Large intestine (tissue), 3 donors: ENCODE measurements around the gene TMEM156. TPM values are rescaled to one million over a fixed set of nuclear protein-coding genes. Genes with fewer than 3 reads are reported as not detected.
"Not testable (repeated sequence)": the region's sequence is repeated elsewhere in the genome, so short reads cannot be mapped to it uniquely, and the experiment has no call there.

Experiments used
- DNase-seq, 2 donors: peaks; one replicate each; pipeline versions ENCODE4 v3.0.0 to v3.0.0-alpha.2; 2013
- H3K27ac ChIP-seq: one replicate; pipeline ENCODE4 v1.5.1; 2013; ENCODE audit warnings: low read length
- H3K27me3 ChIP-seq: 2 replicates; pipeline ENCODE4 v1.6.1; 2013; ENCODE audit warnings: low read length; ENCODE audit not compliant: control insufficient read depth, insufficient read depth
- H3K36me3 ChIP-seq: 2 replicates; pipeline ENCODE4 v1.6.1; 2013; ENCODE audit warnings: low read length; ENCODE audit not compliant: control insufficient read depth, insufficient read depth
- H3K4me1 ChIP-seq: one replicate; pipeline ENCODE4 v1.6.1; 2013; ENCODE audit warnings: low read length; ENCODE audit not compliant: control insufficient read depth, insufficient read depth
- H3K4me3 ChIP-seq: one replicate; pipeline ENCODE4 v1.5.1; 2013; ENCODE audit warnings: low read length
- H3K9me3 ChIP-seq: one replicate; pipeline ENCODE4 v1.6.1; 2013; ENCODE audit warnings: mild to moderate bottlenecking, low read depth, low read length, moderate library complexity; ENCODE audit not compliant: control insufficient read depth
- WGBS: methylation state at CpG from one replicate; pipeline ENCODE4 v1.1.5; 2013; ENCODE audit warnings: low lambda C conversion rate; ENCODE audit not compliant: insufficient coverage; 5-methylcytosine and 5-hydroxymethylcytosine counted together
- polyA plus RNA-seq: library from polyadenylated mRNA; unstranded; fragments of 120-200 nt; gene quantifications from one replicate; pipeline ENCODE4 v1.2.1, GENCODE V29; 2013

The TMEM156 gene
- polyA plus RNA-seq, 1 donor: 1.7 TPM

GRCh38 chr4:38959248-38959647 lies 73.0 kb downstream of the TMEM156 start:
- H3K4me1 ChIP-seq, H3K4me3 ChIP-seq, DNase-seq, H3K36me3 ChIP-seq, H3K27ac ChIP-seq, H3K9me3 ChIP-seq, H3K27me3 ChIP-seq: not testable (repeated sequence)
- no CpG with 5 or more reads among the region's 5 CpGs for WGBS

- H3K36me3 ChIP-seq: no peaks in the 10 kb centered on the region
- whole genome bisulfite sequencing: 67% methylated on average over 3 of the region's 4 CpGs
- H3K9me3 ChIP-seq: no peaks in the 10 kb centered on the region
- no peaks in the 10 kb centered on the region for H3K27me3 ChIP-seq
- peak in 1 of 2 donors; percentile 23 for DNase-seq
- H3K4me1 ChIP-seq: no peaks in the 10 kb centered on the region
- peak overlapping the region; percentile 3 for H3K27ac ChIP-seq
- H3K4me3 ChIP-seq: no peak overlapping the region
Measured at GRCh38 chr4:38958453-38959190, 73.6 kb downstream of the TMEM156 start.

- peak overlapping the region; percentile 9 for H3K27ac ChIP-seq
- H3K27me3 ChIP-seq: no peaks in the 10 kb centered on the region
- no CpG with 5 or more reads among the region's 3 CpGs for WGBS
- H3K4me3 ChIP-seq: no peak overlapping the region
- DNase-seq: no peak
- H3K9me3 ChIP-seq: no peaks in the 10 kb centered on the region
- H3K4me1 ChIP-seq: no peaks in the 10 kb centered on the region
- no peaks in the 10 kb centered on the region for H3K36me3 ChIP-seq
Measured at GRCh38 chr4:38957893-38958292, 74.3 kb downstream of the TMEM156 start.

DNA sequence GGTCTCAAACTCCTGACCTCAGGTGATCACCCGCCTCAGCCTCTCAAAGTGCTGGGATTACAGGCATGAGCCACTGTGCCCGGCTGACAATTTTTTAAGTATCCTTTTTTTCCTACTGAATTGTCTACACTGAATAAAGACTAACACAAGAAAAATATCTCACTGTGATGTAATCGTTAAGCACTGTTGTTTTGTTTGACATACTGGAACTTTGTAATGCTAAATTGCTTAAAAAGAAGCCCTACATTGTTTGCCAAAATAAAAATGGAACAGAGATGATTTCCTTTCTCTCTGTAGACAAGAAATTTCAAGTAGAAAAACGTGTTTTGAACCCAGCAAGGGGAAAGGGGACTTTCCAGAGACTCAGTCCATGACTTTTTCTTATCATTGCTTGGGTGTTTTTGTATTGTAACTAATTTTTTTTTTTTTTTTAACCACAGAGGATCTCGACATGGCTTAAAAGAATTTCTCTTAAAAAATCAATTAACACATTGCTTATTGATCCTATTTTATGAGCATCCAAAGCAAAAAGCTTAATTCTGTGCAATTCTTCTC lies 74.9 kb downstream of the TMEM156 start:
- H3K9me3 ChIP-seq: no peaks in the 10 kb centered on the region
- no peak overlapping the region for H3K4me3 ChIP-seq
- 70% methylated on average over 2 of the region's 5 CpGs for WGBS
- no peak for DNase-seq
- H3K4me1 ChIP-seq: no peaks in the 10 kb centered on the region
- no peaks in the 10 kb centered on the region for H3K36me3 ChIP-seq
- H3K27ac ChIP-seq: no peak overlapping the region
- no peaks in the 10 kb centered on the region for H3K27me3 ChIP-seq

GRCh38 chr4:38955957-38956356 lies 76.3 kb downstream of the TMEM156 start:
- Histone ChIP-seq H3K4me1 (no peaks in the 10 kb centered on the region), H3K27ac (no peak overlapping the region), H3K36me3 (no peaks in the 10 kb centered on the region), H3K9me3 (no peaks in the 10 kb centered on the region), H3K27me3 (no peaks in the 10 kb centered on the region), H3K4me3 (no peak overlapping the region)
- WGBS: no CpG with 5 or more reads among the region's 4 CpGs
- no peak for DNase-seq

- Histone ChIP-seq H3K36me3 (no peaks in the 10 kb centered on the region), H3K27ac (no peak overlapping the region), H3K9me3 (no peaks in the 10 kb centered on the region), H3K4me1 (no peaks in the 10 kb centered on the region), H3K4me3 (no peak overlapping the region), H3K27me3 (no peaks in the 10 kb centered on the region)
- DNase-seq: no peak
Measured at GRCh38 chr4:38954727-38955126, 77.5 kb downstream of the TMEM156 start.

DNA sequence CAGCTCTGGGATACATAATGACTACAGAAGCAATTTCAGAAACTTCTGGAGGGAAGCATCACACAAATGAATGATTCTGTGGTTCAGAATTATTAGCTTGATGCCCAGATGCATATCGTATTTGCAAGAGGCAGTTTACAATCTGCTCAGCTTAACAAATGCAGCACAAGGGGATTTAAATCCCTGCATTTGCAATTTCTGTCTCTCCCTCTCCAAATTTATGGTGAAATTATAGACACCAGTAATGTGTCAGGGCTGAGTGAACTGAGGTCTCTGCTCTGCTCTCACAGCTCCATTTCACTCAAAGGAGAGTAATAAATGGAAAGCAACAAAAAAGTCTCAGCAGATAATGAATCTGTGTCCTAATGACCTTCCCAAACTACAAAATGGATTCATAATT lies 80.2 kb downstream of the TMEM156 start:
- Histone ChIP-seq H3K9me3 (no peaks in the 10 kb centered on the region), H3K4me3 (no peak overlapping the region), H3K4me1 (no peaks in the 10 kb centered on the region), H3K36me3 (peaks cover under 1% of the 10 kb centered on the region), H3K27me3 (no peaks in the 10 kb centered on the region), H3K27ac (no peak overlapping the region)
- no peak for DNase-seq
- WGBS: no CpG with 5 or more reads among the region's 1 CpG

DNA sequence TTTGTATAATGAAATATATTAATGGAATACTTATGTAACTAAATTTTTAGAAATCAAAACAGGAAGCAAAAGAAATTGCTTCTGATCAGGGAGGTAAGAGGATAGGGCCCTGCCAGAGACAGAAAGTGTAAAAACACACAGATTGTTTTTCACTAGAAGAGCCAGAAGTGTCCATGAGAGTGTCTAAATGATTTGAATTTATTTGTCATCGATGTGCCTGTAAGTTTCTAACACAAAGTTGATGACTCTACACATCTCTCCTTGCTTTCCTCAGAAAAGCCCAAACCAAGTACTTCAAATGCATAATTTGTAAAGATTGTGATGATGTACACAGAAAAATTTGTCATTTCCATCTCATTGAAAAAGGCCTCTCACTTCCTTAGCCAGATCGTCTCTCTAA lies 80.6 kb downstream of the TMEM156 start:
- no CpG with 5 or more reads among the region's 2 CpGs for WGBS
- Histone ChIP-seq H3K4me3 (no peak overlapping the region), H3K4me1 (no peaks in the 10 kb centered on the region), H3K27ac (no peak overlapping the region), H3K36me3 (peaks cover 2% of the 10 kb centered on the region), H3K9me3 (no peaks in the 10 kb centered on the region), H3K27me3 (no peaks in the 10 kb centered on the region)
- no peak for DNase-seq

- Histone ChIP-seq H3K36me3 (peaks cover 2% of the 10 kb centered on the region), H3K4me1 (no peaks in the 10 kb centered on the region), H3K4me3 (no peak overlapping the region), H3K9me3 (no peaks in the 10 kb centered on the region), H3K27ac (no peak overlapping the region), H3K27me3 (no peaks in the 10 kb centered on the region)
- 67% methylated on average over 1 of the region's 6 CpGs for WGBS
- no peak for DNase-seq
Measured at GRCh38 chr4:38950734-38951133, 81.5 kb downstream of the TMEM156 start.

DNA sequence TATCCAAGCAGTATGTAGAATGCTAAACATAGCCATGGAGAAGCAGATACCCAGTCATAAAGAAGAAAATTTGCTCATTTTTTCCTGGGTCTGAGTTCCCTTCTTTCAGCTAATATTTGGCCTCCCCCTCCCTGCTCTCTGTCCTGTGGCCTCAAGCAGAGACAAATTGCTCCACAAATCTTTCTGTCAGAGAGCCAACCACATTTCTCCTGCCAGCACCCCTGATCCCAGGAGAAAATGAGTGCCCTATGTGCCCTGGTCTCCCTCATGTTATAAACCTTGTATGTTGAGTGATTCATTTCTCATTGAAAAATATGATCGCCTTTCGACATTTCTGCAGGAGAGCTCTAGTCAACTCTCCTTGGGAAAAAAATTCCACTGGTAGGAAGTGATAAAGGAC lies 82.0 kb downstream of the TMEM156 start:
- Histone ChIP-seq H3K36me3 (peaks cover 4% of the 10 kb centered on the region), H3K4me1 (no peaks in the 10 kb centered on the region), H3K27ac (no peak overlapping the region), H3K27me3 (no peaks in the 10 kb centered on the region), H3K9me3 (no peaks in the 10 kb centered on the region), H3K4me3 (no peak overlapping the region)
- DNase-seq: no peak
- 100% methylated on average over 2 of the region's 2 CpGs for WGBS
